SU-DHL-6 (cell line): ENCODE data around the gene CXCL12.

Experiments used
- EZH2phosphoT487 ChIP-seq: fragments of 200-600 bp; sonication (generic), shearing (Covaris generic); conservative IDR thresholded peaks from 2 replicates; pipeline ENCODE4 v1.6.1; 2018; ENCODE audit warnings: mild to moderate bottlenecking, antibody characterized with exemption, low read length, moderate library complexity, mixed read lengths
- TF ChIP-seq, protein P1 (sequence below): fragments of 200-600 bp; sonication (generic); IDR thresholded peaks from one replicate; pipeline ENCODE4 v1.5.1; 2017; ENCODE audit warnings: antibody characterized with exemption, mild to moderate bottlenecking, low read length, moderate library complexity; ENCODE audit not compliant: insufficient read depth, poor library complexity, severe bottlenecking

DNA sequence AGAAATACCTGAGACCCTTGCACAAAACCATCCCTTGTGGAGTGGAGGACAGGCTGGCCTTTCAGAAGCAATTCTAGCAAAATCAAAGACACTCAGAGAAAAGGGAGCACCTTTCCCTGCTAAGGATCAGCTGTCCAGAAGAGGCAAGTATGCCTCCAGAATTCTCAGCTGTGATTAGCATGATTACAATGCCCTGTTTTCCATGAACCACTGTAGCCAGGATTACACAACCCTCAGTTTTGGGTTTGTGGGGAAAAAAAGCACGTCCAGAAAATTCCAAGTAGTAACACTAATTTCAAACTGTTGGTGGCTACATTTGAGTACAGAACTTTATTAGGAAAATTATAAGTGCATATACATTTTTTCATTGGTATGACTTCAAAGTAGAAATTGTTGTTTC, 15.0 kb downstream of the CXCL12 start:
- TF ChIP-seq, protein P1, sequence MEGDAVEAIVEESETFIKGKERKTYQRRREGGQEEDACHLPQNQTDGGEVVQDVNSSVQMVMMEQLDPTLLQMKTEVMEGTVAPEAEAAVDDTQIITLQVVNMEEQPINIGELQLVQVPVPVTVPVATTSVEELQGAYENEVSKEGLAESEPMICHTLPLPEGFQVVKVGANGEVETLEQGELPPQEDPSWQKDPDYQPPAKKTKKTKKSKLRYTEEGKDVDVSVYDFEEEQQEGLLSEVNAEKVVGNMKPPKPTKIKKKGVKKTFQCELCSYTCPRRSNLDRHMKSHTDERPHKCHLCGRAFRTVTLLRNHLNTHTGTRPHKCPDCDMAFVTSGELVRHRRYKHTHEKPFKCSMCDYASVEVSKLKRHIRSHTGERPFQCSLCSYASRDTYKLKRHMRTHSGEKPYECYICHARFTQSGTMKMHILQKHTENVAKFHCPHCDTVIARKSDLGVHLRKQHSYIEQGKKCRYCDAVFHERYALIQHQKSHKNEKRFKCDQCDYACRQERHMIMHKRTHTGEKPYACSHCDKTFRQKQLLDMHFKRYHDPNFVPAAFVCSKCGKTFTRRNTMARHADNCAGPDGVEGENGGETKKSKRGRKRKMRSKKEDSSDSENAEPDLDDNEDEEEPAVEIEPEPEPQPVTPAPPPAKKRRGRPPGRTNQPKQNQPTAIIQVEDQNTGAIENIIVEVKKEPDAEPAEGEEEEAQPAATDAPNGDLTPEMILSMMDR, result no peak
- TF ChIP-seq EZH2phosphoT487, result no peak
